ENCODE data around the gene RNF130. TPM values are rescaled to one million over a fixed set of nuclear protein-coding genes. Genes with fewer than 3 reads are reported as not detected.

Gene RNF130
- total RNA-seq, 1 experiment from 2014 or later, result 31.4 TPM

GRCh38 chr5:180119031-180119902 is 47.7 kb upstream of the RNF130 start:
- ChIA-PET CTCF (no interaction called here), POLR2A (ENCODE audit: low non-redundant PET) (no interaction called here)
- Histone ChIP-seq H3K36me3 (ENCODE audit: insufficient read depth, low read length, poor library complexity, severe bottlenecking) (no peaks in the 10 kb centered on the region), H3K27me3 (replicated peaks; ENCODE audit: insufficient read depth, low read depth, low read length, poor library complexity) (peaks cover 13% of the 10 kb centered on the region), H3K9me3 (ENCODE audit: low read depth, low read length, poor library complexity, severe bottlenecking) (no peaks in the 10 kb centered on the region), H3K27ac (ENCODE audit: low read depth, low read length, poor library complexity, severe bottlenecking) (no peak overlapping the region), H3K4me3 (ENCODE audit: low read depth, low read length, poor library complexity, severe bottlenecking) (no peak overlapping the region), H3K4me1 (ENCODE audit: insufficient read depth, low read length, poor library complexity, severe bottlenecking) (no peaks in the 10 kb centered on the region)
- no TSS peak for BruUV-seq (replicated peaks)
- TF ChIP-seq CTCF (conservative IDR thresholded peaks at IDR 0.05; ENCODE audit: low read depth, low read length), result no peak
- no peak for TF ChIP-seq EZH2 (IDR thresholded peaks at IDR 0.05; ENCODE audit: borderline replicate concordance, low read depth, low read length, poor library complexity, severe bottlenecking)
- intact Hi-C loops (cut with micrococcal nuclease; ENCODE audit: unreplicated experiment), result no loop called here
- no peak for DNase-seq (ENCODE audit: low spot score)

GRCh38 chr5:180118391-180118791 is 46.8 kb upstream of the RNF130 start:
- intact Hi-C loops (cut with micrococcal nuclease; ENCODE audit: unreplicated experiment), result no loop called here
- POLR2A ChIA-PET (ENCODE audit: low non-redundant PET), result no interaction called here

GRCh38 chr5:180117000-180117725 is 45.6 kb upstream of the RNF130 start:
- intact Hi-C loops (cut with micrococcal nuclease; ENCODE audit: unreplicated experiment), result no loop called here

More at GRCh38 chr5:180118391-180118791, 46.8 kb upstream of the RNF130 start:
- H3K36me3 ChIP-seq (ENCODE audit: insufficient read depth, low read length, poor library complexity, severe bottlenecking), result no peaks in the 10 kb centered on the region
- TF ChIP-seq CTCF (conservative IDR thresholded peaks at IDR 0.05; ENCODE audit: low read depth, low read length) (no peak), EZH2 (IDR thresholded peaks at IDR 0.05; ENCODE audit: borderline replicate concordance, low read depth, low read length, poor library complexity, severe bottlenecking) (no peak)
- H3K4me1 ChIP-seq (ENCODE audit: insufficient read depth, low read length, poor library complexity, severe bottlenecking), result no peaks in the 10 kb centered on the region
- no peak overlapping the region for H3K27ac ChIP-seq (ENCODE audit: low read depth, low read length, poor library complexity, severe bottlenecking)
- CTCF ChIA-PET, result interaction anchor here (0.6 kb wide), 1 partner anchor 348 kb away, joined by 6 read pairs; no protein-coding TSS in a partner anchor
- no peak for DNase-seq (ENCODE audit: low spot score)
- no TSS peak for BruUV-seq (replicated peaks)
- H3K4me3 ChIP-seq (ENCODE audit: low read depth, low read length, poor library complexity, severe bottlenecking), result no peak overlapping the region
- peaks cover 5% of the 10 kb centered on the region for H3K27me3 ChIP-seq (replicated peaks; ENCODE audit: insufficient read depth, low read depth, low read length, poor library complexity)
- no peaks in the 10 kb centered on the region for H3K9me3 ChIP-seq (ENCODE audit: low read depth, low read length, poor library complexity, severe bottlenecking)

More at GRCh38 chr5:180117000-180117725, 45.6 kb upstream of the RNF130 start:
- no peaks in the 10 kb centered on the region for H3K27me3 ChIP-seq (replicated peaks; ENCODE audit: insufficient read depth, low read depth, low read length, poor library complexity)
- H3K36me3 ChIP-seq (ENCODE audit: insufficient read depth, low read length, poor library complexity, severe bottlenecking), result no peaks in the 10 kb centered on the region
- H3K4me3 ChIP-seq (ENCODE audit: low read depth, low read length, poor library complexity, severe bottlenecking), result no peak overlapping the region
- ChIA-PET POLR2A (ENCODE audit: low non-redundant PET) (interaction anchor here (0.5 kb wide), 1 partner anchor 470 kb away, joined by 7 read pairs; no protein-coding TSS in a partner anchor), CTCF (no interaction called here)
- no peak for TF ChIP-seq EZH2 (IDR thresholded peaks at IDR 0.05; ENCODE audit: borderline replicate concordance, low read depth, low read length, poor library complexity, severe bottlenecking)
- DNase-seq (ENCODE audit: low spot score), result no peak
- no peaks in the 10 kb centered on the region for H3K9me3 ChIP-seq (ENCODE audit: low read depth, low read length, poor library complexity, severe bottlenecking)
- no TSS peak for BruUV-seq (replicated peaks)
- no peaks in the 10 kb centered on the region for H3K4me1 ChIP-seq (ENCODE audit: insufficient read depth, low read length, poor library complexity, severe bottlenecking)
- H3K27ac ChIP-seq (ENCODE audit: low read depth, low read length, poor library complexity, severe bottlenecking), result no peak overlapping the region

Data from A673 (cell line).